Measurements from ENCODE around the gene CDK10.
A peak's percentile ranks its signal among the peaks of the same experiment; 100 is the strongest.
"Not testable (repeated sequence)": the region's sequence is repeated elsewhere in the genome, so short reads cannot be mapped to it uniquely, and the experiment has no call there.

Gene CDK10

GRCh38 chr16:89696670-89697128 is 10.2 kb downstream of the CDK10 start:
- no peak for FAIRE-seq

- no peak for FAIRE-seq
These were observed 10.7 kb downstream of the CDK10 start for GRCh38 chr16:89697161-89697615.

GRCh38 chr16:89697616-89698331 is 11.3 kb downstream of the CDK10 start:
- FAIRE-seq, result no peak

- FAIRE-seq, result not testable (repeated sequence)
These were observed 12.2 kb downstream of the CDK10 start for GRCh38 chr16:89698717-89699116.

- FAIRE-seq, result not testable (repeated sequence)
These were observed 13.2 kb downstream of the CDK10 start for GRCh38 chr16:89699629-89700099.

GRCh38 chr16:89700100-89700648 is 13.7 kb downstream of the CDK10 start:
- FAIRE-seq, result peak; percentile 93

GRCh38 chr16:89700649-89701424 is 14.3 kb downstream of the CDK10 start:
- no peak for FAIRE-seq

- peak; percentile 32 for FAIRE-seq
These were observed 15.2 kb downstream of the CDK10 start, which contains the start of gene SPATA2L for GRCh38 chr16:89701425-89702406. SPATA2L (minus strand) TSS chr16:89701705; CDS start chr16:89701232, 473 bp downstream.

GRCh38 chr16:89704281-89704680 is 17.8 kb downstream of the CDK10 start:
- no peak for FAIRE-seq

GRCh38 chr16:89705006-89705405 is 18.5 kb downstream of the CDK10 start:
- FAIRE-seq, result no peak

- FAIRE-seq, result no peak
These were observed 20.2 kb downstream of the CDK10 start for GRCh38 chr16:89706518-89707260.

GRCh38 chr16:89707695-89708094 is 21.2 kb downstream of the CDK10 start:
- FAIRE-seq, result no peak

- FAIRE-seq, result no peak
These were observed 22.0 kb downstream of the CDK10 start for GRCh38 chr16:89708481-89708931.

GRCh38 chr16:89709166-89709565 is 22.7 kb downstream of the CDK10 start:
- FAIRE-seq, result no peak

- no peak for FAIRE-seq
These were observed 23.4 kb downstream of the CDK10 start for GRCh38 chr16:89709716-89710432.

GRCh38 chr16:89710709-89711564 is 24.4 kb downstream of the CDK10 start:
- FAIRE-seq, result no peak

GRCh38 chr16:89711601-89712273 is 25.2 kb downstream of the CDK10 start:
- FAIRE-seq, result no peak

GRCh38 chr16:89712274-89712781 is 25.8 kb downstream of the CDK10 start:
- no peak for FAIRE-seq

GRCh38 chr16:89716493-89716892 is 30.0 kb downstream of the CDK10 start:
- FAIRE-seq, result no peak
